GM15510 (cell line): ENCODE data around the gene GAL3ST2.

ENCODE experiments used
- POLR2A ChIP-seq: IDR thresholded peaks from 3 replicates; pipeline ENCODE4 v1.6.1; 2011; ENCODE audit warnings: borderline replicate concordance; ENCODE audit not compliant: insufficient read length; ENCODE audit errors: extremely low read depth

The GAL3ST2 gene

DNA sequence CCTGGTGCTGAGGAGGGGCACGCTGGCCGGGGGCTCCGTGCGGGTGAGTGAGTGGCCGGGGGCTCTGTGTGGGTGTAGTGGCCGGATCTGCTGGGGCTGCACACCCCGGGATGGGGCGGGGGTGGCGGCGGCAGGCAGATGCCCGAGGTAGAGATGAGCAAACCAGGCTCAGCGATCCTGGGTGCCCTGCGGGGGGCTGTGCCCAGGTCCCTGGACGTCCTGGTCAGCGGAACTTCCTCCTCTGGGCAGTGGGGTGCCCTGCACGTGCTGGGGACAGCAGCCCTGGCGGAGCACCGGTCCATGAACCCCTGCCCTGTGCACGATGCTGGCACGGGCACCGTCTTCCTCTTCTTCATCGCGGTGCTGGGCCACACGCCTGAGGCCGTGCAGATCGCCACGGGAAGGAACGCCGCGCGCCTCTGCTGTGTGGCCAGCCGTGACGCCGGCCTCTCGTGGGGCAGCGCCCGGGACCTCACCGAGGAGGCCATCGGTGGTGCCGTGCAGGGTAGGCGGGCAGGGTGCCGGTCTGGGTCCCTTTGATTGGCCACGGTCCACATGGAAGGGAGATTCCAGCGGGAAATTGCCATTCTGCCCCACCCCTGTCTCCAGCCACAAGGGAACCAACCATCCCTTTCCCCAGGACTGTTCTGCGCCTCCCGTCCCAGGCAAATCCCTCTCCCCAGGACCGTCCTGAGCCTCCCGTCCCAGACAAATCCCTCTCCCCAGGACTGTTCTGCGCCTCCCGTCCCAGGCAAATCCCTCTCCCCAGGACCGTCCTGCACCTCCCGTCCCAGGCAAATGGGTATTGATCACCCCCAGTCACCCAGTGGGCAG lies 38.2 kb downstream of the GAL3ST2 start:
- no peak for TF ChIP-seq POLR2A

GRCh38 chr2:241815477-241816430 lies 39.1 kb downstream of the GAL3ST2 start:
- no peak for TF ChIP-seq POLR2A

DNA sequence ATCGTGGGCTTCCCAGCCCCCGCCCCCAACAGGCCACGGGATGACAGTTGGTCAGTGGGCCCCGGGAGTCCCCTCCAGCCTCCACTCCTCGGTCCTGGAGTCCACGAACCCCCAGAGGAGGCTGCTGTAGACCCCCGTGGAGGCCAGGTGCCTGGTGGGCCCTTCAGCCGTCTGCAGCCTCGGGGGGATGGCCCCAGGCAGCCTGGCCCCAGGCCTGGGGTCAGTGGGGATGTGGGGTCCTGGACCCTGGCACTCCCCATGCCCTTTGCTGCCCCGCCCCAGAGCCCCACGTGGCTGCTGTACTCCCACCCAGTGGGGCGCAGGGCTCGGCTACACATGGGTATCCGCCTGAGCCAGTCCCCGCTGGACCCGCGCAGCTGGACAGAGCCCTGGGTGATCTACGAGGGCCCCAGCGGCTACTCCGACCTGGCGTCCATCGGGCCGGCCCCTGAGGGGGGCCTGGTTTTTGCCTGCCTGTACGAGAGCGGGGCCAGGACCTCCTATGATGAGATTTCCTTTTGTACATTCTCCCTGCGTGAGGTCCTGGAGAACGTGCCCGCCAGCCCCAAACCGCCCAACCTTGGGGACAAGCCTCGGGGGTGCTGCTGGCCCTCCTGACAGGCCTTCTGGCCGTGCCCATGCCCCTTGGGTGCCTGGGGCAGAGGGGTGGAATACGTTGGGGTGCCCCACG lies 40.0 kb downstream of the GAL3ST2 start:
- no peak for TF ChIP-seq POLR2A

- TF ChIP-seq POLR2A = no peak
Measured at GRCh38 chr2:241817126-241817820, 40.7 kb downstream of the GAL3ST2 start.

DNA sequence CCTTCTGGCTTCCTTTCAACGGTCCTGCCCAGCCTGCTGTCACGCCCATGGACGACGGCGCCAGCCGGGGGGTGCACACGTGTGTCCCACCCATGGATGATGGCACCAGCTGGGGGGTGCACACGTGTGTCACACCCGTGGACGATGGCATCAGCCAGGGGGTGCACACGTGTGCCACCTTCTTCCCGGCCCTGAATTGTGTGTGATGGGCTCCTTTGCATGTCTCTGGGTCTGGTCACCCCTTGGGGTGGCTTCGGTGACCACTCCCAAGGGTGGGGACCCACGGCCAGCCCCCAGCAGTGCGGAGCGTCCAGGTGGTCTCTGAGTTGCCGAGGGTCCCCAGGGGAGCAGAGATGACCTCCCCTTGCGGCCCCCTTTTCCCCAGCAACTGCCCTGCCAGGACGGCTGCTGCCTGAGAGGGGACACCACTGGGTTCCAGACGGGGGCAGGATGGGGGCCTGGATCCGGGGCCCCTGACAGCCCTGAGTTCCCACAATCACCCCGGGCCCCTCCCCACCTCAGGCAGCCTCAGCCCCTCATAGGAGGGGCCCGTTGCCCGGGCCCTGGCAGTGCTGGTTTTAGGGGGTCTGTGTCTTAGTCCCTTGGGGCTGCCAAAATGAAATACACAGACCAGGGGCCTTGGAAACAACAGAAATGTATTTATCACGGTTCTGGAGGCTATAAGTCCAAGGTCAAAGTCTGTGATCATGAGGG lies 41.8 kb downstream of the GAL3ST2 start:
- TF ChIP-seq POLR2A = no peak

DNA sequence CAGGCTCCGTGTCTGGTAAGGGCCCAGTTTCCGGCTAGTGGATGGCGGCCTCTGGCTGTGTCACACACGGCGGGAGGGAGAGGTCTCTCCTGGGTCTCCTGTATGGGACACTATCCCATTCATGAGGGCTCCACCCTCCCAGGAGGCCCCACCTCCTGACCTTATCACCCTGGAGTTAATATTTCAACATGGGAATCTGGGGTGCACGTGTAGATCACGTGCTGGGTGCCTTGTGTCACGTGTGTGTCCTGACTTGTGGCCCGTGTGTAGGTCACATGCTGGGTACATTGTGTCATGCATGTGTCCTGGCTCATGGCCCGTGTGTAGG lies 42.3 kb downstream of the GAL3ST2 start:
- TF ChIP-seq POLR2A = no peak

GRCh38 chr2:241820625-241821384 lies 44.2 kb downstream of the GAL3ST2 start:
- TF ChIP-seq POLR2A = no peak

DNA sequence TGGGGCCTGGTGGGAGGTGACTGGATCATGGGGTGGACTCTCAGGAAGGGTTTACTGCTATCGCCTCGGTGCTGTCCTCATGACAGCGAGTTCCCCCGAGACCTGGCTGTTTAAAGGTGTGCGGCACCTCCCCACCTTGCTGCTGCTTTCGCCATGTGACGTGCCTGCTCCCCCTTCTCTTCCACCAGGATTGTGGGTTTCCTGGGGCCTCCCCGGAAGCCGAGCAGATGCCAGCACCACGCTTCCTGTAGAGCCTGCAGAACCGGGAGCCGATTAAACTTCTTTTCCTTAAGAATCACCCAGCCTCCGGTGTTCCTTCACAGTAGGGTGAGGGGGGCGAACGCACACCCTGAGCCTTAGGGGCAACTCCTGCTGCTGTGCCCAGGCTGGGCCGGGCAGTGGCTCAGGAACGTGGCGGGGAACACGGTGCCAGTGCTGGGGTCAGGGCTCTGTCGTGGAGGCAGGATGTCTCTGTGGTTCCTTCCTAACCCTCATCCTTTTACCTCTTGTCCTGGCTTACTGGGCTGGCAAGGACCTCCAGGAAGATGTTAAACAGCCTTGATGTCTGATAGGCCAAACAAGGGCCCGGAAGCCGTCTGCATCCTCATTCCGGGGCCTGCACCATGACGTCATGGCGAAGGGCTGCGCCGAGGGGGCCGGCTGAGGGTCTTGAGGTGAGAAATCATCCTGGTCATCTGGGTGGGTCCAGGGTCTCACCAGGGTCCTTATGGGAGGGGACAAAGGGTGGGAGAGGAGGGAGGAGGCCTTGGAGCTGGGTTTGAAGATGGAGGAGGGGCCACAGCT lies 45.0 kb downstream of the GAL3ST2 start:
- TF ChIP-seq POLR2A = no peak

DNA sequence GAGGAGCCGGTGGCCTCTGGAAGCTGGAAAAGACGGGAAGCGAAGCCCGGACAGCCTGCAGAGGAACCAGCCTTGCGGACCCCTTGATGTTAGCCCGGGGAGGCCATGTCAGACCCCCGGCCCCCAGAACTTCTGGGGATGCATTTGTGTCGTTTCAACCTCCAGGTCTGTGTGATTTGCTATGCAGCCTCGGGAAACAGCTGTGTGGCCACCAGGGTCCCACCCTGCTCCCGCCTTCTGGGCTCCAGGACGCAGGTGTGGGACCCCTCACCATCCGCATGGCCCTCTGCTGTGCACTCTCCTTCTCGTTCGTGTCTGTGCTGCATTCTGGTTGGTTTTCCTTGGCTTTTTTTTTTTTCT lies 45.6 kb downstream of the GAL3ST2 start:
- TF ChIP-seq POLR2A = no peak

- TF ChIP-seq POLR2A = no peak
Measured at GRCh38 chr2:241827394-241827793, 50.8 kb downstream of the GAL3ST2 start.

GRCh38 chr2:241833101-241833663 lies 56.6 kb downstream of the GAL3ST2 start:
- no peak for TF ChIP-seq POLR2A

- TF ChIP-seq POLR2A = no peak
Measured at GRCh38 chr2:241834527-241835210, 58.0 kb downstream of the GAL3ST2 start.

- TF ChIP-seq POLR2A = no peak
Measured at GRCh38 chr2:241835611-241836010, 59.0 kb downstream of the GAL3ST2 start.
